Fibroblast of skin of back (primary cell): ENCODE results near the gene SLC19A1.

Experiments used
- DNase-seq: peaks from one replicate; pipeline ENCODE4 v3.0.0-alpha.2; 2013

SLC19A1 gene

GRCh38 chr21:45465611-45466329, 76.5 kb downstream of the SLC19A1 start:
- DNase-seq, result no peak

DNA sequence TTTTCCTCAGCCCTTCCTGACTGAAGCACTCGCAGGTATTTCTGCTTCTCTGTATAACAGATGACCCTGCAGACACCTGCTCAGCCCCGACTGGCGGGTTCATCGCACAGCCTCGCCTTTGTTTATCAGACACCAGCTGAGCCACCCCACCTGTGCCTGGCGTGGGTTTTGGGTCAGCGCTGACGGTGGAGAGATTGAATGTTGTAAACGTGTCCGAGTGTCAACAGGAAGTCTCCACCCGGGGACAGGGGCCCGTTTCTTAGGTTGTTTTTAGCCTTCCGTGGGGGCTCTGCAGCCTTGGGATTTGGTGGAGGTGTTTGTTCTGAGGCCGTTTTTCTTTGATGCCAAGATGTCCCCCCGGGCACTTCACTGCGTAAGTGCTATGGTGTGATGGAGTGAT, 77.1 kb downstream of the SLC19A1 start:
- no peak for DNase-seq

DNA sequence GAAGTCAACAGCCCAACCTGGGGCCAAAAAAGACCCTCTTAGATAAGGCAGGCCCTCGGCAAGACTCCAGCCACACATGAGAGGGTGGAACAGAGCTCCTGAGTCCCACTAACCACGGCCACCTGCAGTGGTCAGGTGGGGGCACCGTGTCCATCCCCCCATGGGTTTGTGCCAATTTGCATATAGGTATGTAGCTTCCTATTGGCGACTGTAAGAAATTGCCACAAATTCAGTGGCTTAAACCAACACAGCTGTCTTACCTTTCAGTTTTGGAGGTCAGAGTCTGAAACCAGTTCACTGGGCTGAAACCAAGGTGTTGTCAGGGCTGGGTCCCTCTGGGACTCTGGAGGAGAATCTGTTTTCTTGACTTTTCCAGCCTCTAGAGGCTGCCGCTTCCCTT, 77.9 kb downstream of the SLC19A1 start:
- DNase-seq, result no peak

DNA sequence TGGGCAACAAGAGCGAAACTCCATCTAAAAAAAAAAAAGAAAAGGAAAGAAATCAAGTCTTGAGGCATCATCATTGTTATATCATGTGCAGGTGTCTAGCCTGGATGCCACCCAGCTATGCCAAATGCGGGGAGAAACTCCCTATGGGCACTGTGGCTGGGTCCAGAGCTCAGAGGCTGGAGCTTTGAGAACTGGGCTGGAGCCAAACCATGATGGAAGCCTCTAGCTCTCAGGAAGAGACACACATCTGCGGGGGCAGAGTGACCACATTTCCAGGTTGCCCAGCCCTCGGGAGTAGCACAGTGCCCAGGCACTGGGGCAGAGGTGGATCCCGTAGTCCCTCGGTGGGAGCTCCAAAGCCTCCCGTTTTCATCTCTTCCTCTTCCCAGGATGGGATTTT, 78.4 kb downstream of the SLC19A1 start:
- no peak for DNase-seq

- no peak for DNase-seq
Measured at GRCh38 chr21:45461806-45462341, 80.4 kb downstream of the SLC19A1 start.

DNA sequence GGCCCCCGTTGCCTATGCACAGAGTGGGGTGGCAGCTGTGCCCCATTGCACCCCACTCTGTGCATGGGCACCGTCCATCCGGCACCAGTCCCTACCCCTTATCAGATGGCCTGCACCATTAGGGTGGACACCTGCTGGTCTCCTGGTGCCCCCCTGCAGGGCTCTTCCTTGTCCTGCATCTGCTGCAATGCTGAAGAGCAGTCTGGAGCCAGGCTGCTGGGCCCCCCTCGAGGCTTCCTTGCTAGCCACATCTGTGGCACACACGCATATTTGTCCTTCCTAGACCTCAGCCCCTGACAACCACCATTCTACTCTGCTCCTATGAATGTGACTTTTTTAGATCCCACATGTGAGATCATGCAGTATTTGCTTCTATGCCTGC, 80.9 kb downstream of the SLC19A1 start:
- no peak for DNase-seq

GRCh38 chr21:45460611-45461368, 81.5 kb downstream of the SLC19A1 start:
- peak; percentile 81 for DNase-seq

GRCh38 chr21:45460011-45460565, 82.2 kb downstream of the SLC19A1 start:
- no peak for DNase-seq

DNA sequence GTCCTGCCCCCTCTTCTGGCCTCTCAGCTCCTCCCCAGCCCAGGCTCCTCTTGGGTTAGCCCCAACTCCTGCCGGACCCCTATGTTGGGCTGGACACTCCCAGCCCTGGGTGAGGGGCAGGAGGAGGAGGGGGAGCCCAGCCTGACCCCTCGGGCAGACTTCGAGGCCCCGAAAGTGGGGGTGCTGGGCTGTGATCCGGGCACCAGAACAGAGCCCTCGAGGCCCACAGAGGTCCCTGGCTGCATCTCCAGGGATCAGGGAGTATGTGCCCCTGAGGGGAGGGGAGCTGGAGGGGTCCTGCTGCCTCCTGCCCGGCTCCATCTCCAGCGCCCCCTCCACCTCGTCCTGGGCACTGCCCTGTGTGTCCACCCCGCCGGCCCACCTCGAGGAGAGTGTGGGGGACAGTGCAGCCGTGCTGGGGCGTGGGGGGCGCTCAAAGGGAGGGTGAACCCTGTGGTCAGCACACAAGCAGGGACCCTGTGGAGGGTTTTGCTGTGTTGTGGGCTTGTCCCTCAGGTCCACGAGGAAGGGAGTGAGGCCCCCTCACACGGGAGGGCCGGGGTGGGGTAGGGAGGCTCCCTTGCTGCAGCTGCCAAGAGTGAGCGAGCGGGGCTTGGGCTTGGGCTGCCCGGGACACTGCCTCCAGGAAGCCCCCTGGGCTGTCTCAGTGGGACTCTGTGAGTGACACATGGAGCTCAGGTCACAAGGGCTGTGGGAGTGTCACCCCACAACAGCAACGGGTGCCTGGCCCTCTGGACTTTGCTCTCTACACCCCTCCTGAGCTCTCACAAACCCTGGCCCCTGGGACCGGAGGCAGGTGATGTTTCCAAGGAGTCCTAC, 82.8 kb downstream of the SLC19A1 start:
- DNase-seq, result no peak

DNA sequence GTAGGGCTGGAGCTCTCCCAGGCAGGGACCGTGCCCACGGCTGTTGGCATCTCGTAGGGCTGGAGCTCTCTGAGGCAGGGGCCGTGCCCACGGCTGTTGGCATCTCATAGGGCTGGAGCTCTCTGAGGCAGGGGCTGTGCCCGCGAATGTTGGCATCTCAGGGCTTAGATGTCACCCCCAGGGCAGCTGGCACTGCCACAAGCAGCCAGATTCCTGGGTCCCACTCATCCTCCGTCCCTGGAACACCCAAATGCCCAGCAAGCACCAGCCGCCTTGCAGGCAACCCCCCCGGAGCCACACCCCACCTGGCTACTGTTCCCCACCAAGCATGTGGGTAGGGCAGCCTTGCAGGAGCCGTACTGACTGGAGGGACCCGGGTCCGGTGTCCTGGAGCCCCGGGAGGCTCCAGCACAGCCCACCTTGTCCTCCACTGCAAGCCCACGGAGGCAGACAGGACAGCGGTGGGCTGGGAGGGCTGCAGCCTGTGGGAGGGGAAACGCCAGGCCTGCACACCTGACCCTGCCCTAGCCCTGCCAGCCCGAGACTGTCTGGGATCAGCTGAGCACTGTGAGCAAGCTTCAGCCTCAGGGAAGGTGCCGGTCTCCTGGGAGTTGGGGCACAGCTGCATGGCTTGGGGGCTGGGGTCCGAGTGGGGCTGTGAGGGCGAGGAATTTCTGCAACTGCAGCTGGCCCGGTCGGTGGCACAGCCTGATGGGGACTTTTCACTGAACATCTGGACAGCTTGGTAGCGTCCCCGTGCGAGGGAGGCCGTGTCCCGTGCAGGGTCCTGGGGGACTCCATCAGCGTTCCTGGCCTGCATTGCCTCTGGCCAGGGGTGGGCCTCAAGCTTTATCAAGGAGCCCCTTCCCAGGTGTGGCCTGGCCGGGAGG, 83.7 kb downstream of the SLC19A1 start:
- no peak for DNase-seq

DNA sequence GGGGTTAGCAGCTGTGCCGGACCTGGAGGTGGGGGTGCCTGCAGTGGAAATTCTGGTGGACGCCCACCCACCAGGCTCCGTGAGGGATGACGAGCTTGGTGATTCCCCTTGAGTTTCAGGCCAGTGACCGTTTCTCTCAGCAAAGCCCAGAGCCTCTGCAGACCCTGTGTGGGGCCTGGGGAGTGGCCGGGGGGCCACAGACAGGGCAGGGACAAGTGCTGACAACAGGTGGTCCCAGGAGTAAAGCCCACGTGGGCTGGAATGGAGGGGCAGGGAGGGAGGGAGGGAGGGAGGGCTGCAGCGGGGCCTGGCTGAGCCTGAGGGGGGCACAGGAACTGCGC, 84.4 kb downstream of the SLC19A1 start:
- DNase-seq, result no peak

DNA sequence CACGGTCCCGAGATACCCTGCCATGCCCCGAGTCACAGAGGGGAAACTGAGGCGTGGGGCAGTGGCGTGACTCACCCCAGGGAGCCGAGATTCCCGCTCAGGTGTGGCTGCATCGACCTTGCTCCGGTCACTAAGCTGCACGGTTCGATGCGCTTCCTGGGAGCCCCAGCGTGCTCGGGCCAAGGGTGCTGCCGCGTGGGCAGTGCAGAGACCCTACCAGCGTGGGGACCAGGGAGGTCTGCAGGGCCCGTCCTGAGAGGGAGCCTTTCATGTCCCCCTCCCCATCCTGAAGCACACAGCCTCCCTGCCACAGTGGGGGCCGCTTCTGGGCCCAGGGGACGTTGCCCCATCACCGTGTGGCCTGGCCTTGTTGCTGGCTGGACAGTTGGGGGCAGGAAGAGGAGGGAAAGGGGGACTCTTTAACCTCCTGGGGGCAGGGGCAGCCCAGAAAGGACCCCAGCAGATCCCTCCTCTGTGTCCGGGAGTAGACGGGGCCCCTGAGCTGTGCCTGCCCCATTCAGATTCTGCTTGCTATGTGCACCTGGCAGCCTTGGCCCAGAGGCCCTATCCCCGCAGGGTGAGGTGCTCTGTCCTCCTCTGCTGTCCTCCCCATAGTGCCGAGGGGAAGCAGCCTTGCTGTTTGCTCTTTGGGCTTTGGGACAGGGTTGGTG, 84.9 kb downstream of the SLC19A1 start:
- no peak for DNase-seq

DNA sequence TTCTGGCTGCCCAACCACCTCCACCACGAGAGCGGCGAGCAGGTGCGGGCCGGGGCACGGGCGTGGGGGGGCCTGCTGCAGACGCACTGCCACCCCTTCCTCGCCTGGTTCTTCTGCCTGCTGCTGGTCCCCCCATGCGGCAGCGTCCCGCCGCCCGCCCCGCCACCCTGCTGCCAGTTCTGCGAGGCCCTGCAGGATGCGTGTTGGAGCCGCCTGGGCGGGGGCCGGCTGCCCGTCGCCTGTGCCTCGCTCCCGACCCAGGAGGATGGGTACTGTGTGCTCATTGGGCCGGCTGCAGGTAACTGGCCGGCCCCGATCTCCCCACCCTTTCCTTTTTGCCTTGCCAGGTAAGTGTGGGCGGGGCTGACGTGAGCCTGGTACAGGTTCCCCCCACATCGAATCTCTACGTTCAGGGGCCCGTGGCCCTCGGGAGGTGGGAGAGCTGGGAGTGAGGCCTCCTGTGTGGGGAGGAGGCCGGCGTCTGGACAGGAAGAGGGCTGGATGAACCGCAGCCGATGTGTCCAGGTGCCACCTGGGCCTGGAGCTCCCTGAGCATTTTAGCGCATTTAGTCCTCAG, 85.6 kb downstream of the SLC19A1 start:
- no peak for DNase-seq

GRCh38 chr21:45455674-45456583, 86.3 kb downstream of the SLC19A1 start:
- no peak for DNase-seq

GRCh38 chr21:45454926-45455673, 87.1 kb downstream of the SLC19A1 start:
- peak; percentile 17 for DNase-seq

DNA sequence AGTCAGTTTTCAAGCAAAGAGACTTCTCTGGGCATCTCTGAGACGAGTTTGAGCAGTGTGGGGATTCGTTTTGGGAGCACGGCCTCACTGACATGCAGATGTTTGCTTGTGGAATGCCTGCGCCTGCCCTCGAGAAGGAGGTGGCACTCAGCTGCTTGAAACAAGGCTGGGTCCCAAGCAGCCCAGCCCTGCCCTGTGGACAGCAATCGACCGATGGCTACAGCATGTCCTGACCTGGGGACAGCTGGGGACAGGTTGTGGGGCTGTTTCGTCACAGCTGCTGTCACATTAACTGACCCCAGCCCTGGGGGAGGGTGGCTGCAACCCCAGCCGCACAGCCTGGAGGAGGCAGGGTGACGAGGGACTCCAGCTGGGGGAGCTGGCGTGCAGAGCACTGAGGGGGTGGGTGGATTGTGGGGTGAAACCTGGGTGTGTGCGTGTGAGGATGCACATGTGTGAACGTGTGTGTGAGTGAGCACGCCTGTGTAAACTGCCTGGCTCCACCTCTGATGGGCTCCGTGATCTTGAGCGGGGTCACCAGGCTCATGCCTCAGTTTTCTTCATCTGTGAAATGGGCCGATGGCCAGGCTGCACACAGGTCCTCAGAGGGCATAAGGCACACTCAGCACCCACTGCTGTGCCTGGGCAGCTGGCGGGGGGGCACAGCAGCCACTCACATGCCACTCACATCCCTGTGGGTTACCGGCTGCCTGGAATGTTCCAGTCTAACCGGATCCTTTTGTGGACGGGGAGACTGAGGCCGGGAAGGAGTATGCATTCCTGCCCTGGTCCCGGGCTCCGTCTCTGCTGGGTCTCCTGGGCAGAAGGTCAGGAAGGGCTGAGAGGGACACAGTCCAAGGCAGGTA, 87.9 kb downstream of the SLC19A1 start:
- DNase-seq, result no peak

GRCh38 chr21:45453308-45453950, 88.8 kb downstream of the SLC19A1 start:
- DNase-seq, result no peak
